Neural crest cell (in vitro differentiated cells): ENCODE measurements around the gene MASP1. TPM values are rescaled to one million over a fixed set of nuclear protein-coding genes. Genes with fewer than 3 reads are reported as not detected.

Experiments
- DNase-seq: peaks from one replicate; pipeline ENCODE4 v3.0.0; 2021; ENCODE audit warnings: low read depth, mixed read lengths, low spot score
- H3K27ac Mint-ChIP-seq: one replicate; pipeline ENCODE4 v1.8.0; 2021; ENCODE audit warnings: mild to moderate bottlenecking, mixed read lengths; ENCODE audit not compliant: unreplicated experiment
- H3K27me3 Mint-ChIP-seq: 2 replicates; pipeline ENCODE4 v1.8.0; 2021; ENCODE audit warnings: low read depth, mild to moderate bottlenecking, mixed read lengths
- H3K36me3 Mint-ChIP-seq: 2 replicates; pipeline ENCODE4 v1.8.0; 2021; ENCODE audit warnings: low read depth, mild to moderate bottlenecking, mixed read lengths
- H3K4me1 Mint-ChIP-seq: 2 replicates; pipeline ENCODE4 v1.8.0; 2021; ENCODE audit warnings: mixed read lengths
- H3K4me3 Mint-ChIP-seq: one replicate; pipeline ENCODE4 v1.8.0; 2021; ENCODE audit warnings: mild to moderate bottlenecking, mixed read lengths
- H3K9me3 Mint-ChIP-seq: 2 replicates; pipeline ENCODE4 v1.8.0; 2021; ENCODE audit warnings: mixed read lengths
- total RNA-seq: library from RNA; stranded (reverse); gene quantifications from 2 replicates; pipeline ENCODE4 v1.2.1, GENCODE V29; 2021
- TF ChIP-seq, protein P1 (sequence below): fragments of 200-600 bp; sonication (generic); conservative IDR thresholded peaks from 2 replicates; pipeline ENCODE4 v1.5.0; 2021; ENCODE audit warnings: antibody characterized with exemption, mild to moderate bottlenecking

The MASP1 gene
- total RNA-seq, 1 donor from 2014 or later: 0.58 TPM

GRCh38 chr3:187286467-187287059, 5.0 kb downstream of the MASP1 start:
- TF ChIP-seq, protein P1, sequence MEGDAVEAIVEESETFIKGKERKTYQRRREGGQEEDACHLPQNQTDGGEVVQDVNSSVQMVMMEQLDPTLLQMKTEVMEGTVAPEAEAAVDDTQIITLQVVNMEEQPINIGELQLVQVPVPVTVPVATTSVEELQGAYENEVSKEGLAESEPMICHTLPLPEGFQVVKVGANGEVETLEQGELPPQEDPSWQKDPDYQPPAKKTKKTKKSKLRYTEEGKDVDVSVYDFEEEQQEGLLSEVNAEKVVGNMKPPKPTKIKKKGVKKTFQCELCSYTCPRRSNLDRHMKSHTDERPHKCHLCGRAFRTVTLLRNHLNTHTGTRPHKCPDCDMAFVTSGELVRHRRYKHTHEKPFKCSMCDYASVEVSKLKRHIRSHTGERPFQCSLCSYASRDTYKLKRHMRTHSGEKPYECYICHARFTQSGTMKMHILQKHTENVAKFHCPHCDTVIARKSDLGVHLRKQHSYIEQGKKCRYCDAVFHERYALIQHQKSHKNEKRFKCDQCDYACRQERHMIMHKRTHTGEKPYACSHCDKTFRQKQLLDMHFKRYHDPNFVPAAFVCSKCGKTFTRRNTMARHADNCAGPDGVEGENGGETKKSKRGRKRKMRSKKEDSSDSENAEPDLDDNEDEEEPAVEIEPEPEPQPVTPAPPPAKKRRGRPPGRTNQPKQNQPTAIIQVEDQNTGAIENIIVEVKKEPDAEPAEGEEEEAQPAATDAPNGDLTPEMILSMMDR: no peak
- H3K36me3 Mint-ChIP-seq: no peaks in the 10 kb centered on the region
- H3K27ac Mint-ChIP-seq: no peak overlapping the region
- H3K9me3 Mint-ChIP-seq: no peaks in the 10 kb centered on the region
- DNase-seq: no peak
- peaks cover 19% of the 10 kb centered on the region for H3K27me3 Mint-ChIP-seq
- H3K4me1 Mint-ChIP-seq: peaks cover 15% of the 10 kb centered on the region
- H3K4me3 Mint-ChIP-seq: no peak overlapping the region

GRCh38 chr3:187281191-187281714, 10.3 kb downstream of the MASP1 start:
- no peak for DNase-seq
- no peak overlapping the region for H3K27ac Mint-ChIP-seq
- H3K9me3 Mint-ChIP-seq: no peaks in the 10 kb centered on the region

GRCh38 chr3:187280644-187281043, 10.9 kb downstream of the MASP1 start:
- no peaks in the 10 kb centered on the region for H3K9me3 Mint-ChIP-seq
- no peaks in the 10 kb centered on the region for H3K36me3 Mint-ChIP-seq
- no peaks in the 10 kb centered on the region for H3K27me3 Mint-ChIP-seq
- no peak overlapping the region for H3K4me3 Mint-ChIP-seq
- H3K4me1 Mint-ChIP-seq: peaks cover 12% of the 10 kb centered on the region
- no peak overlapping the region for H3K27ac Mint-ChIP-seq
- DNase-seq: no peak
- TF ChIP-seq, protein P1: no peak

More at GRCh38 chr3:187281191-187281714, 10.3 kb downstream of the MASP1 start:
- Mint-ChIP-seq H3K4me3 (no peak overlapping the region), H3K4me1 (peaks cover 6% of the 10 kb centered on the region), H3K36me3 (no peaks in the 10 kb centered on the region), H3K27me3 (no peaks in the 10 kb centered on the region)
- TF ChIP-seq, protein P1: no peak

GRCh38 chr3:187277129-187277462, 14.4 kb downstream of the MASP1 start:
- H3K4me3 Mint-ChIP-seq: no peak overlapping the region
- H3K9me3 Mint-ChIP-seq: peaks cover 2% of the 10 kb centered on the region
- no peak for DNase-seq
- no peaks in the 10 kb centered on the region for H3K27me3 Mint-ChIP-seq
- no peaks in the 10 kb centered on the region for H3K36me3 Mint-ChIP-seq
- TF ChIP-seq, protein P1: no peak
- peaks cover 31% of the 10 kb centered on the region for H3K4me1 Mint-ChIP-seq
- no peak overlapping the region for H3K27ac Mint-ChIP-seq

GRCh38 chr3:187276397-187277128, 15.0 kb downstream of the MASP1 start:
- Mint-ChIP-seq H3K27ac (no peak overlapping the region), H3K36me3 (peaks cover 3% of the 10 kb centered on the region), H3K9me3 (peaks cover 5% of the 10 kb centered on the region), H3K4me3 (no peak overlapping the region), H3K4me1 (peaks cover 37% of the 10 kb centered on the region), H3K27me3 (no peaks in the 10 kb centered on the region)
- no peak for DNase-seq
- TF ChIP-seq, protein P1: no peak
